PFSK-1 (cell line): ENCODE results near the gene DOC2B.

Experiments used
- FOXP2 ChIP-seq: optimal IDR thresholded peaks from 2 replicates; pipeline ENCODE3; 2011; ENCODE audit warnings: borderline replicate concordance, control low read depth, inconsistent platforms; ENCODE audit not compliant: insufficient read depth; ENCODE audit errors: extremely low read length, extremely low read depth
- POLR2AphosphoS5 ChIP-seq: IDR thresholded peaks from 2 replicates; pipeline ENCODE4 v1.6.1; 2012; ENCODE audit warnings: low read depth, mild to moderate bottlenecking, control low read depth, low read length, moderate library complexity
- SIN3A ChIP-seq: IDR thresholded peaks from 2 replicates; pipeline ENCODE4 v1.6.1; 2012; ENCODE audit warnings: mild to moderate bottlenecking, low read length, moderate library complexity, borderline replicate concordance; ENCODE audit not compliant: insufficient read depth
- TAF1 ChIP-seq: IDR thresholded peaks from 2 replicates; pipeline ENCODE4 v1.6.1; 2012; ENCODE audit warnings: low read length, control low read depth, borderline replicate concordance; ENCODE audit not compliant: insufficient read depth
- TF ChIP-seq, protein P1 (sequence below), 2 experiments: IDR thresholded peaks; 2 replicates each; pipeline versions ENCODE4 v1.6.1 to v1.8.0; 2011 to 2012; ENCODE audit warnings: low read depth in 2 of 2, low read length in 2 of 2, control low read depth in 1 of 2, inconsistent platforms in 1 of 2, mild to moderate bottlenecking in 1 of 2, moderate library complexity in 1 of 2; ENCODE audit not compliant: insufficient read depth in 1 of 2

The DOC2B gene

GRCh38 chr17:192666-193425, 11.4 kb upstream of the DOC2B start:
- TF ChIP-seq FOXP2: no peak
- TF ChIP-seq TAF1: no peak
- TF ChIP-seq SIN3A: no peak
- TF ChIP-seq POLR2AphosphoS5: no peak
- TF ChIP-seq, protein P1, sequence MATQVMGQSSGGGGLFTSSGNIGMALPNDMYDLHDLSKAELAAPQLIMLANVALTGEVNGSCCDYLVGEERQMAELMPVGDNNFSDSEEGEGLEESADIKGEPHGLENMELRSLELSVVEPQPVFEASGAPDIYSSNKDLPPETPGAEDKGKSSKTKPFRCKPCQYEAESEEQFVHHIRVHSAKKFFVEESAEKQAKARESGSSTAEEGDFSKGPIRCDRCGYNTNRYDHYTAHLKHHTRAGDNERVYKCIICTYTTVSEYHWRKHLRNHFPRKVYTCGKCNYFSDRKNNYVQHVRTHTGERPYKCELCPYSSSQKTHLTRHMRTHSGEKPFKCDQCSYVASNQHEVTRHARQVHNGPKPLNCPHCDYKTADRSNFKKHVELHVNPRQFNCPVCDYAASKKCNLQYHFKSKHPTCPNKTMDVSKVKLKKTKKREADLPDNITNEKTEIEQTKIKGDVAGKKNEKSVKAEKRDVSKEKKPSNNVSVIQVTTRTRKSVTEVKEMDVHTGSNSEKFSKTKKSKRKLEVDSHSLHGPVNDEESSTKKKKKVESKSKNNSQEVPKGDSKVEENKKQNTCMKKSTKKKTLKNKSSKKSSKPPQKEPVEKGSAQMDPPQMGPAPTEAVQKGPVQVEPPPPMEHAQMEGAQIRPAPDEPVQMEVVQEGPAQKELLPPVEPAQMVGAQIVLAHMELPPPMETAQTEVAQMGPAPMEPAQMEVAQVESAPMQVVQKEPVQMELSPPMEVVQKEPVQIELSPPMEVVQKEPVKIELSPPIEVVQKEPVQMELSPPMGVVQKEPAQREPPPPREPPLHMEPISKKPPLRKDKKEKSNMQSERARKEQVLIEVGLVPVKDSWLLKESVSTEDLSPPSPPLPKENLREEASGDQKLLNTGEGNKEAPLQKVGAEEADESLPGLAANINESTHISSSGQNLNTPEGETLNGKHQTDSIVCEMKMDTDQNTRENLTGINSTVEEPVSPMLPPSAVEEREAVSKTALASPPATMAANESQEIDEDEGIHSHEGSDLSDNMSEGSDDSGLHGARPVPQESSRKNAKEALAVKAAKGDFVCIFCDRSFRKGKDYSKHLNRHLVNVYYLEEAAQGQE (IDR thresholded peaks at IDR 0.05; ENCODE audit: insufficient read depth in 1 of 2, low read depth in 2 of 2, low read length in 2 of 2): no peak

DNA sequence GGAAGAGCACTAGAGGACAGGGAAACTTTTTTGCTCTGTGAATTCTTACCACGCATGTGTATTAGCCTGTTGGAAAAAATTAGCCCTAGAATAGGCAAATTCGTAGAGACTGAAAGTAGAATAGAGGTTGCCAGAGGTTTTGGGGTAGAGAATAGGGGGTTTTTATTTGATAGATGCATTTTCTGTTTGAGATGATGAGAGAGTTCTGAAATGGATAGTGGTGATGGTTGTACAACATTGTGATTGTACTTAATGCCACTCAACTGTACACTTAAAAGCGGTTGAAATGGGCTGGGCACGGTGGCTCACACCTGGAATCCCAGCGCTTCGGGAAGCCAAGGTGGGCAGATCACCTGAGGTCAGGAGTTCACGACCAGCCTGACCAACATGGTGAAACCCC, 8.0 kb upstream of the DOC2B start:
- TF ChIP-seq TAF1 (no peak), FOXP2 (no peak), POLR2AphosphoS5 (no peak), SIN3A (no peak)
- TF ChIP-seq, protein P1 (IDR thresholded peaks at IDR 0.05; ENCODE audit: insufficient read depth in 1 of 2, low read depth in 2 of 2, low read length in 2 of 2): no peak

DNA sequence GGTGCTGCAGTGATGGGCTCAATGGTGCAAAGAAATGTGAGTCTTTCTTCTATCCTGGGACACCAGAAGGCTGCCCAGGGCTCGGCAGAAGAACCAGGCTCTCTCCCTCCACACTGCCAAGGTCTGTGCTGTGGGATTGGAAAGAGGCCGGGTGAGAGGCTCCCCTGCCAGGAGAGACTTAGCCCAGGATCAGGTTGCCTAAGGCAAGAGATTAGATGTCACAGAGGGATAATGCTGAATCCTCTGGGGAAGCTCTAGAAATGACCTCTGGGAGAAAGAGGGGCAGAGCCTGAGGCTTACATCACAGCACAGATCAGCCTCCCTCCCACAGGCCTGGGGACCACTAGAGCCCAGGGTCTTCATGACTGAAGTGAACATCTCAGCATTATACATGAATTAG, 5.7 kb upstream of the DOC2B start:
- TF ChIP-seq SIN3A: no peak
- no peak for TF ChIP-seq TAF1
- TF ChIP-seq POLR2AphosphoS5: no peak
- TF ChIP-seq FOXP2: no peak

- TF ChIP-seq FOXP2 (no peak), TAF1 (no peak), SIN3A (no peak), POLR2AphosphoS5 (no peak)
- TF ChIP-seq, protein P1 (IDR thresholded peaks at IDR 0.05; ENCODE audit: insufficient read depth in 1 of 2, low read depth in 2 of 2, low read length in 2 of 2): no peak
Measured at GRCh38 chr17:185445-186138, 4.1 kb upstream of the DOC2B start.

DNA sequence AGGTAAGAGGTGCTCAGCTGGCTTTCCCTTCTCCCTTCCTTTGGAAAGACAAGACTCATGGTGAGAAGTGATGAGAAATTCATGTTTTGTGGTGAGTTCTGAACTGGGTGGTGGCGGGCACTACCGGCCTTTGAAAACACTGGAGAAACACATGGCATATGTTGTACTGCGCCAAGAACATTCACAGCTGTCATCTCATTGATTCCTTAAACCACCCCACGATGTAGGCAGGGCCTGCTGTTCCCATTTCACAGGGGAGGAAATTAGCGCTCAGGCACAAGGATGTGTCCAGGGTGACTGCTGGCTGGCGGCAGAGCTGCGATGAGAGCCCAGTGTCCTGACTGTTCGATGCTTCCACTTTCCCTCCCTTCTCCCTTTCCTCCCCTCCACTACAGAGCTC, 1.6 kb upstream of the DOC2B start:
- TF ChIP-seq TAF1: no peak
- TF ChIP-seq POLR2AphosphoS5: no peak
- TF ChIP-seq, protein P1 (IDR thresholded peaks at IDR 0.05; ENCODE audit: insufficient read depth in 1 of 2, low read depth in 2 of 2, low read length in 2 of 2): no peak
- no peak for TF ChIP-seq FOXP2
- TF ChIP-seq SIN3A: no peak
